Activated CD4-positive, CD25-positive, alpha-beta regulatory T cell treated with anti-CD3 and anti-CD28 coated beads, Interleukin-2, amount 50 U/mL, for 16 hours (primary cell): Measurements from ENCODE around the gene MT1A.

Source experiments
- DNase-seq: peaks from one replicate; pipeline ENCODE4 v3.0.0-alpha.2; 2020; ENCODE audit warnings: low read depth, low spot score

The MT1A gene

GRCh38 chr16:56677474-56677873 is 39.0 kb downstream of the MT1A start:
- no peak for DNase-seq

GRCh38 chr16:56679078-56679730 is 40.7 kb downstream of the MT1A start:
- no peak for DNase-seq

- DNase-seq: no peak
Measured at GRCh38 chr16:56679818-56680217, 41.4 kb downstream of the MT1A start.

- peak; percentile 74 for DNase-seq
Measured at GRCh38 chr16:56681939-56682702, 43.7 kb downstream of the MT1A start, which contains the start of gene MT1X. Gene MT1X (plus strand): TSS chr16:56682470. CDS start chr16:56682541, 71 bp downstream.

GRCh38 chr16:56682703-56683397 is 44.4 kb downstream of the MT1A start:
- no peak for DNase-seq

- no peak for DNase-seq
Measured at GRCh38 chr16:56683424-56684172, 45.1 kb downstream of the MT1A start.

GRCh38 chr16:56684256-56684925 is 45.9 kb downstream of the MT1A start:
- DNase-seq: no peak

GRCh38 chr16:56684926-56685590 is 46.6 kb downstream of the MT1A start:
- no peak for DNase-seq

GRCh38 chr16:56686758-56687157 is 48.3 kb downstream of the MT1A start:
- DNase-seq: no peak

GRCh38 chr16:56688762-56689161 is 50.3 kb downstream of the MT1A start:
- no peak for DNase-seq

- no peak for DNase-seq
Measured at GRCh38 chr16:56689171-56689570, 50.7 kb downstream of the MT1A start.
